Subcutaneous abdominal adipose tissue (tissue), 5 donors: Measurements from ENCODE around the gene CELA3B.
A peak's percentile ranks its signal among the peaks of the same experiment; 100 is the strongest.
"Not testable (repeated sequence)": the region's sequence is repeated elsewhere in the genome, so short reads cannot be mapped to it uniquely, and the experiment has no call there.

Source experiments
- H3K27ac ChIP-seq: one replicate; pipeline ENCODE4 v1.7.0; 2013; ENCODE audit warnings: low read depth, mild to moderate bottlenecking, inconsistent platforms, low read length, moderate library complexity
- H3K27me3 ChIP-seq, 5 donors: one replicate each; pipeline ENCODE4 v1.7.0; 2013; ENCODE audit warnings: low read length in 5 of 5, inconsistent platforms in 1 of 5; ENCODE audit not compliant: control insufficient read depth in 5 of 5, insufficient read depth in 4 of 5
- H3K36me3 ChIP-seq, 5 donors: one replicate each; pipeline ENCODE4 v1.7.0; 2013; ENCODE audit warnings: low read length in 5 of 5; ENCODE audit not compliant: control insufficient read depth in 5 of 5, insufficient read depth in 5 of 5
- H3K4me1 ChIP-seq, 5 donors: one replicate each; pipeline ENCODE4 v1.7.0; 2013; ENCODE audit warnings: low read length in 5 of 5, mild to moderate bottlenecking in 3 of 5, moderate library complexity in 1 of 5; ENCODE audit not compliant: control insufficient read depth in 5 of 5, insufficient read depth in 5 of 5
- H3K4me3 ChIP-seq, 5 donors: one replicate each; pipeline ENCODE4 v1.7.0; 2013; ENCODE audit warnings: low read length in 5 of 5, low read depth in 1 of 5
- H3K9ac ChIP-seq, 5 donors: one replicate each; pipeline ENCODE4 v1.7.0; 2013; ENCODE audit warnings: low read length in 5 of 5, mild to moderate bottlenecking in 4 of 5, moderate library complexity in 3 of 5
- H3K9me3 ChIP-seq, 5 donors: one replicate each; pipeline ENCODE4 v1.7.0; 2013; ENCODE audit warnings: low read length in 5 of 5; ENCODE audit not compliant: control insufficient read depth in 5 of 5
- donor health status: healthy.
- donor health status: healthy.
- donor health status: healthy.
- donor health status: healthy.
- donor health status: healthy.

Gene CELA3B

DNA sequence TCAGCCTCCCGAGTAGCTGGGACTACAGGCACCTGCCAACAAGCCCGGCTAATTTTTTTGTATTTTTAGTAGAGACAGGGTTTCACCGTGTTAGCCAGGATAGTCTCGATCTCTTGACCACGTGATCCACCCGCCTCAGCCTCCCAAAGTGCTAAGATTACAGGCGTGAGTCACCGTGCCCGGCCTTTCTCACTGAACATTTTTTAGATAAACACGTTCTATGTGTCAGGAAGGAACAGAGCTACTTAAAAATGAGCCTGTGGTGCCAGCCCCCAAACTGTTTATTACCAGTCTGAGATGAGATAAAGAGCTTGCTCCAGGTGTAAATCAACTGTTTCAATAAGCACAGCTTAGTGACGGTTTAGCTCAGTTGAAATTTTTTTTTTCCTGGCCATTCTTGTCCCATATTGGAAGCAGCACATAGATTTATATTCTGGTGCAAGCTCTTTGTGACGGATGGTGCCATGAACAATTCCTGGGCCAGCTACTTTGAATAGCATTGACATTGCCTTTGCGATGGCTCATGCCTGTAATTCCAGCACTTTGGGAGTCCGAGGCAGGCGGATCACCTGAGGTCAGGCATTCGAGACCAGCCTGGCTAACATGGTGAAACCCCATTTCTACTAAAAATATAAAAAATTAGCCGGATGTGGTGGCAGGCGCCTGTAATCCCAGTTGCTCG is 33.7 kb upstream of the CELA3B start:
- H3K4me3 ChIP-seq, H3K36me3 ChIP-seq, H3K27me3 ChIP-seq, H3K9ac ChIP-seq, H3K9me3 ChIP-seq, H3K27ac ChIP-seq: not testable (repeated sequence)
- peaks cover 12 to 50% (median 34%) of the 10 kb centered on the region in 5 donors for H3K4me1 ChIP-seq

DNA sequence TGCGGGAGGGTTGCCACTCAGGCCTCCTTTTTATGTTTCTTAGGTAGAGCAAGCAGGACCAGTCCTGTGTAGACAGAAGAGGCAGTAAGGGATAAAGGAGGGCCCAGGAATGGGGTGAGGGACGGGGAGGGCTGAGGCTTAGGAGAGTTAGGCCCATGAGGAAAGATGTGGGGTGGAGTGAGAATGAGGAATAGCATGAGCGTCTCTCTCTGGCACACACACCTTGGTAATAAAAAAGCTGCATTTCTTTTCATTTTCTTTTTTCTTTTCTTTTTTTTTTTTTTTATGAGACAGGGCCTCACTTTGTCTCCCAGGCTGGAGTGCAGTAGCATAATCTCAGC is 32.1 kb upstream of the CELA3B start:
- Histone ChIP-seq H3K9ac (no peak overlapping the region), H3K4me3 (no peak overlapping the region), H3K9me3 (no peaks in the 10 kb centered on the region), H3K27me3 (no peaks in the 10 kb centered on the region), H3K4me1 (peaks cover 3 to 36% (median 22%) of the 10 kb centered on the region in 5 donors), H3K36me3 (no peaks in the 10 kb centered on the region), H3K27ac (peak overlapping the region; percentile 23)

DNA sequence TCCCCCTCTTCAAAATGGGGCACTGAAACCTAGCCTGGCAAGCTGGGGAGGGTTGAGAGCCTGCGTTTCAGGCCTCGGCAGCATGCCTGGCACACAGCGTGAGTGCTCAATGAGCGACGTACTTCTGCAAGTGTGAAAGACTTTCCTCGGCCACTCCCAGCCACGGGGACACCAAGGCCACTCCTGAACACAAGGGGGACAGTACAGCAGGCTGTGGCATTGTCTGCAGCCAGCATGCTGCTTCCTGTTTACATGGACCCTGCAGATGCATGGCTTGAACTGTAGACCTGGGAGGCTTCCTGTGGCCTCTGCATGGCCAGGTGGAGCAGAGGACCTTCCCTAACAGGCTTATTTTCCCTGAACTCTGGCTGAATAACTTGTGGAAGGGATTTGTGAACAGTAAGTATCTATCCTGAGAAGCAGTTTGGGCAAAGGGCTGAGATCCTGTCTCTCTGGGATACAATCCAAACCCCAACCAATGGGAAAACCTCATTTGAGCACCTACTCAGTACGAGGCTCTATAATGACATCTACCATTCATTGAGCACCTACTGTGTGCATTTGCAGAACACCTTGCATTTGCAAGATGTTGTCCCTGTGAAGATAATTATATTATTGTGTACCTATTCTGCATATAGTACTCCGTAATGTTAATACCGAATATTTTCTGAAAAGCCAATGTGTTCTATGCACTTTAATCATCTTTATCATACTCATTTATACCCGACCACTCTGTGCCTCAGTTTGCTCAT is 29.8 kb upstream of the CELA3B start:
- no peak overlapping the region for H3K27ac ChIP-seq

DNA sequence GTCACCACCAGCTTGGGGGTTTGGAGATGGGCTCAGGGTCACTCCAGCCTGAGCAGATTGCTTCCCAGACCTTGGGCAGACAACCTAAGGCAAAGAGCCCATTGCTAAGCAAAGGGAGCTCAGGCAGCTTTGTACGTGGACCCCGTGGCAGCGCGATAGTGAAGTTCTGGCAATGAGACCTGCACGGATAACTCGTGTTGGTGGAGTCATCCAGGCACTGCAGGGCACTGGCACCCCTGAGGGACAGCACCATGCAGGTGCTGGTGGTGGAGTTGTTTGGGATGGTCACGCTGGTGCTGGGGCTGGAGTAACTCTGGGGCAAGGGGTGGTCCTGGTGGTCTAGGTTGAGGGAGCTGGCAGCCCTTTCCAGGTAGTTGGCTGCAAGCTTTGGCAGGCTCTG is 26.1 kb upstream of the CELA3B start:
- Histone ChIP-seq H3K4me1 (peaks cover 4 to 29% (median 19%) of the 10 kb centered on the region in 5 donors), H3K36me3 (no peaks in the 10 kb centered on the region), H3K27ac (no peak overlapping the region), H3K4me3 (no peak overlapping the region), H3K9ac (no peak overlapping the region), H3K9me3 (no peaks in the 10 kb centered on the region), H3K27me3 (no peaks in the 10 kb centered on the region)

More for the DNA sequence above, 29.8 kb upstream of the CELA3B start:
- Histone ChIP-seq H3K9ac (no peak overlapping the region), H3K27me3 (no peaks in the 10 kb centered on the region), H3K9me3 (no peaks in the 10 kb centered on the region), H3K36me3 (no peaks in the 10 kb centered on the region), H3K4me3 (no peak overlapping the region), H3K4me1 (peaks cover 2 to 28% (median 12%) of the 10 kb centered on the region in 5 donors)

DNA sequence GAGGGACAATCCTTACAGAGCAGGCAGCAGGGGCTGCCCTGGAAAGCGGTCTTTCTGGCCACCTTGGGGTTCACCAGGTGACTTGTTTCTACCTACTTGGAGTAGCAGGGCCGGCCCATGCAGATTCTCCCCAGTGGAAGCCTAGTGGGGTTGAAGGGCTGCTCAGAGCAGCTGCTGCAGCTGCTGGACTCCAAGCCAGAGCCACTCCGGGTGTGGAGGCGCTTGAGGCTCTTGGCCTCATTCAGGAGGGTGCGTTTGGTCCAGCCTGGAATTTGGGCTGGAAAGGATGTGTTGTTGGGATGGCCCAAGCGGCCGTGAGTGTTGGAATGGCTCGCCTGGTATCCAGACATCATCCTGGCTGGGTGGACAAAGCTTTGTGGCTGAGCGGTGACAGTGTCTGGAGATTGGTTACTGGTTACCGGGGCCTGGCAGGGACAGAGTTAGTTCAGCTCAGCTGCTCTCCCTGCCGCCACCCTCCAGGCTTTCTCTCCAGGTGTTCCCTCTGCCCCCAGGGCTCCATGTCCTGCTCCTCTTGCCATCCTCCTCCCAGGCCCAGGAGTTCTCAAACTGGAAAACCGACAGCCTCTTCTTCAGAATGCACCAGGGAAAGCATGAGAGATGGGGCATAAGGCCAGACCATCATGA is 25.5 kb upstream of the CELA3B start:
- no peaks in the 10 kb centered on the region for H3K36me3 ChIP-seq
- H3K27me3 ChIP-seq = no peaks in the 10 kb centered on the region
- H3K27ac ChIP-seq = no peak overlapping the region
- H3K9ac ChIP-seq = no peak overlapping the region
- H3K9me3 ChIP-seq = no peaks in the 10 kb centered on the region
- H3K4me1 ChIP-seq = peaks cover 6 to 35% (median 26%) of the 10 kb centered on the region in 5 donors
- no peak overlapping the region for H3K4me3 ChIP-seq

DNA sequence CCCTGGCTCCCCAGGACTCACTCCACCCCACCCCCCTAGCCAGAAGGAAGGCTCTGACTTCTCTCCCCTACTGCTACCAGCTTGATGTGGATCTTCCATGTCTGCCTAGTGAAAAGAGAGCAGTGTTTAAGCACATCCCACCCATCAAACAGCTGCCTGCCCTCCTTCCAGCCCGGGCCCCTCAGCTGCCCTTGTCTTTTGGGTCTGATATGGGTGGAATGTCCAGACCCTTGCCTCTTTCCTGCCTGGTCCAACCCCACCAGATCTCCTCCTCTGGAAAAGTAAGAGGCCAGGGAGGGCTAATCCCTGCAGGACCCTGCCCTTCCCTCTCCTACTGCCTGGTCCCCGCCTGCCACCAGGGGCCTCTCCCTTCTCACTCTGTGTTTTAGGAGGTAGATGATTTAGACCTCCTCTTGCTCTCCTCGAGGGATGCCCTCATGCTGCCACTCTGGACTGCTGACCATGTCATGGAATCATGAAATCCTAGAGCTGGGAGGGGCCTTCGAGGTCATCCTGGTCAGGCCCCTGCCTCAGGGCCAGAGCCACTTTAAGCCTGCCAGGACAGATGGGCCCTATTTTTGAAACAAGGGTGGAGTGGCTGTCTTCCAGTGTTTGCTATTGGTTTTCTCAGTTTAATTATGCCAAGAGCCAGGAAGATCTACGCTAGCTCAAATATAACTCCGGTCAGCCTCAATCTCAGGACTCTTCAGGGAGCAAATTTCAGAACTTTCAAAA is 23.9 kb upstream of the CELA3B start:
- Histone ChIP-seq H3K9me3 (no peaks in the 10 kb centered on the region), H3K4me3 (no peak overlapping the region), H3K27ac (peak overlapping the region; percentile 28), H3K9ac (peak overlapping the region in 1 of 5 donors; percentile 0), H3K27me3 (no peaks in the 10 kb centered on the region), H3K4me1 (peaks cover 16 to 39% (median 34%) of the 10 kb centered on the region in 5 donors), H3K36me3 (no peaks in the 10 kb centered on the region)

DNA sequence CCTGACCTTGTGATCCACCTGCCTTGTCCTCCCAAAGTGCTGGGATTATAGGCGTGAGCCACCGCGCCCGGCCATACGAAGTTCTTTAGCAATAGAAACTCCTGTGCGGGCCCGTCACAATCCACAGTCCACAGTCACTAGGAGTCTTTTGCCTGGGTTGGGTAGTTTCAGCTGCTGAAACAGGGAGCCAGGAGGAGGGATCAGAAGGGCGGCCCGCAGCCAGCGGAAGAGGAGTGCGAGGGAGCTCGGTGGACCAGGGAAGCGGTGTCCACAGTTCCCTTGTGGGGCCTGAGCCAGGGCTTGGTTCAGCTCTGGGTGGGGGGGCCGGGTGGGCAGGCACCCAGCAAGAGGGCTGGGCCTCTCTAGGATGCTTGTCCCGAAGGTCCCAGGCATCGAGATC is 21.8 kb upstream of the CELA3B start:
- Histone ChIP-seq H3K4me3 (no peak overlapping the region), H3K27ac (peak overlapping the region; percentile 92), H3K4me1 (peaks cover 16 to 43% (median 34%) of the 10 kb centered on the region in 5 donors), H3K27me3 (no peaks in the 10 kb centered on the region), H3K9me3 (no peaks in the 10 kb centered on the region), H3K36me3 (no peaks in the 10 kb centered on the region), H3K9ac (peak overlapping the region in 3 of 5 donors; percentile 8 to 71 (median 60))

DNA sequence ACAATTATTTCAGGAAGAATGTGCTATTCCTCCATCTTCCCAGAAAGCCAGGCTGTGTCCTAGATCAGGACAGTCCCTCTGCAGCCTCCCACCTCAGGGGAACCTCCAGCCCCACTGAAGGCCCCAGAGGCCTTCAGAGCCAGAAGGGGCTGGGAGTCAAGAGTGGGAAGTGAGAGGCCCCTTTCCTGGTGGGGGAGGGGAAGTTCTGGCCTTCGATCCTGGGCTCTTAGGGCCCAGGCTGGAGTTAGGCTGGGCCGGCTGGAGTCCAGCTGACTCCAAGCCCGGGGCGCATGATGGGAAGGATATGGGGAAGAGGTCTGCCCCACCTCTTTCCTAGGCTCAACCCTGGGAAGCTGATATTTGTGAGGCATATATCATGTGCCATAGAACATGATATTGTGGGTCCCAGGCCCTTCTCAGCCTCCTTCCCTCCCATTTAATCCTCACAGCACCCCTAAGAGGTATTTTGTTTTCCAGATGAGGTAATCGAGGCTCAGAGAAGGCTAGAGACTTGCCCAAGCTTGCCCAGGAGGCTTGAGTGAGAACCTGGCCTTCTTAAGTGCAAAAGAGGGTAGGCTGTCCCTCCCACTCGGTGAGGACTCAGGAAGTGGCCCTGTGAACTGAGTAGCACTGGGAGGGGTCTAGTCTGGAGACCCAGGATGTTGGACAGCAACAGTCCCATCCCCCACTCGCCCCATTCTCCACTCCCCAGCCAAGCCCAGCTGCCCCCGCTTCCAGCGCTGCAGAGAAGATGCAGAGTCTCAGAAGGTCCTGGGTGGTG is 21.1 kb upstream of the CELA3B start:
- Histone ChIP-seq H3K4me1 (peaks cover 16 to 43% (median 34%) of the 10 kb centered on the region in 5 donors), H3K36me3 (no peaks in the 10 kb centered on the region), H3K4me3 (peak overlapping the region in 1 of 5 donors; percentile 29), H3K9me3 (no peaks in the 10 kb centered on the region), H3K27ac (peak overlapping the region; percentile 92), H3K27me3 (no peaks in the 10 kb centered on the region), H3K9ac (peak overlapping the region; percentile 28 to 71 (median 57))

DNA sequence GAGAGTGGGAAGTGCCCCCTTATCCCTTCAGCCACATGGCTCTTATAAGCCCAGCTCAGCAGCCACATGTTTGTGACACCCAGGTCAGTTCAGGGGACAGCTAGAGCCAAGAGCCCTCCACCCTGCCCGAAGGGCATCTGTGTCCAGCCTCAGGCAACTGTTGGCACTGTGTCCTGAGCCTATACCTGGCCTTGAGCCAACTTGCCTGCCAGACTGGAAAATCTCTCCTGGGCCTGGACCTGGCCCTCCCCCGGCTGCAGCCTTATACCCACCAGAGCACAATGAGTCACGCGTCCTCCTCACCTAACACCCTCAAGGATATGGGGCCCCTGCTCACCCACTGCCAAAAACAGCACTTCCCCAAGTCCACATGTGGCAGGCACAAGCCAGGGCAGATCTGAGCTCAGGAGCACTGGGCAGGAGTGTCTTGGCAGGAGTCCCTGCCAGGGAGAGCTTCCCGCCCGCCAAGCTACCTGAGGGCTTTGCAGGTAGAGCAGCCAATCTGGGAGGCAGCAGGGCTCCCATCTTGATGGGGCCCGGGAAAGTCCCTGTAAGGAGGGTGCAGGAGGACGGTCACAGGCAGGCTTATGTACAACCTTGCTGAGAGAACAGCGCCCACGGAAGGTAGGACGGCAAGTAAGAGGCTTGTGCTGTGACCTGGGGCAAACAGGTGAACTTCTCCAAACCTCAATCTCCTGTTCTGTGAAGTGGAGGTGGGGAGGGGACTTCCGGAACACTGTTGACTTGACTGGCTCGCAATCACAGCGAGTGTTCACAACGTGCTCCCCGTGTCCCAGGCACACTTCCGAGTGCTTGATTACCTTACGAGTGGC is 19.9 kb upstream of the CELA3B start:
- H3K36me3 ChIP-seq = no peaks in the 10 kb centered on the region
- peak overlapping the region in 1 of 5 donors; percentile 1 for H3K4me3 ChIP-seq
- H3K9ac ChIP-seq = peak overlapping the region in 2 of 5 donors; percentile 11 to 60
- H3K27ac ChIP-seq = peak overlapping the region; percentile 92
- no peaks in the 10 kb centered on the region for H3K9me3 ChIP-seq
- H3K4me1 ChIP-seq = peaks cover 16 to 51% (median 39%) of the 10 kb centered on the region in 5 donors
- no peaks in the 10 kb centered on the region for H3K27me3 ChIP-seq
